Panc1 (cell line): ENCODE results near the gene CNTLN. TPM values are rescaled to one million over a fixed set of nuclear protein-coding genes. Genes with fewer than 3 reads are reported as not detected.

ENCODE experiments used
- ATAC-seq: fragments of 200-7000 bp; cut with Tn5 transposase; 2 replicates; pipeline ENCODE4 v1.9.1; 2020; ENCODE audit warnings: mild to moderate bottlenecking, moderate library complexity
- BruUV-seq: library from RNA; stranded (reverse); fragments of 400-500 nt; replicated peaks from 2 replicates; lab custom pipeline; 2021; lab: Mats Ljungman, UMichigan
- CTCF ChIA-PET: fragments of 300-600 bp; sonication (Branson Sonifier 250); formaldehyde crosslinking; loops from one replicate; lab custom pipeline; 2022; ENCODE audit warnings: antibody characterized with exemption; lab: Charles Lee
- POLR2A ChIA-PET: fragments of 300-600 bp; sonication (Branson Sonifier 250); formaldehyde crosslinking; loops from one replicate; lab custom pipeline; 2022; ENCODE audit warnings: antibody characterized with exemption; lab: Charles Lee
- DNase-seq: peaks from one replicate; pipeline ENCODE4 v3.0.0-alpha.2; 2010; ENCODE audit warnings: low read depth, low spot score
- H3K27ac ChIP-seq: 2 replicates; pipeline ENCODE4 v1.5.1; 2011; ENCODE audit warnings: mild to moderate bottlenecking, low read length, inconsistent platforms
- H3K27me3 ChIP-seq: fragments of 200-500 bp; sonication (Bioruptor generic); 2 replicates; pipeline ENCODE4 v1.6.0; 2014; ENCODE audit warnings: low read length, inconsistent platforms; ENCODE audit not compliant: control insufficient read depth, insufficient read depth
- H3K36me3 ChIP-seq: fragments of 200-500 bp; sonication (Bioruptor generic); 2 replicates; pipeline ENCODE4 v1.5.1; 2014; ENCODE audit warnings: inconsistent platforms, mild to moderate bottlenecking, low read length, moderate library complexity; ENCODE audit not compliant: control insufficient read depth, insufficient read depth
- H3K4me1 ChIP-seq: 2 replicates; pipeline ENCODE4 v1.5.1; 2011; ENCODE audit warnings: inconsistent platforms, mild to moderate bottlenecking, low read length, moderate library complexity; ENCODE audit not compliant: control insufficient read depth, insufficient read depth
- H3K4me3 ChIP-seq, 2 experiments: 2 replicates each; pipeline ENCODE4 v1.5.1; 2011 to 2012; ENCODE audit warnings: low read depth in 2 of 2, low read length in 2 of 2, mild to moderate bottlenecking in 2 of 2, inconsistent platforms in 1 of 2, moderate library complexity in 1 of 2
- H3K9me3 ChIP-seq: fragments of 200-500 bp; sonication (Bioruptor generic); 2 replicates; pipeline ENCODE4 v1.5.1; 2014; ENCODE audit warnings: low read depth, mild to moderate bottlenecking, inconsistent platforms, low read length, moderate library complexity; ENCODE audit not compliant: control insufficient read depth, insufficient read depth
- CTCF ChIP-seq: fragments of 450-650 bp; IDR thresholded peaks from 2 replicates; pipeline ENCODE4 v1.5.1; 2017; ENCODE audit warnings: mild to moderate bottlenecking
- POLR2AphosphoS5 ChIP-seq: IDR thresholded peaks from 2 replicates; pipeline ENCODE4 v1.6.1; 2012; ENCODE audit warnings: mild to moderate bottlenecking, low read depth, low read length, moderate library complexity
- SIN3A ChIP-seq: IDR thresholded peaks from 2 replicates; pipeline ENCODE4 v1.6.1; 2012; ENCODE audit warnings: low read depth, mild to moderate bottlenecking, low read length, moderate library complexity, borderline replicate concordance; ENCODE audit not compliant: insufficient read depth
- TCF7L2 ChIP-seq: IDR thresholded peaks from 2 replicates; pipeline ENCODE4 v1.6.1; 2011; ENCODE audit warnings: mild to moderate bottlenecking, low read depth, low read length, inconsistent platforms
- in situ Hi-C: cut with HindIII; loops from 2 replicates; pipeline ENCODE4 v1.10.0; 2016; ENCODE audit warnings: low sequenced_read_pairs, low pct_unique_long_range_greater_than_20kb
- intact Hi-C: fragments of 100-400 bp; cut with micrococcal nuclease; formaldehyde crosslinking; loops from one replicate; pipeline ENCODE4 v1.10.0; 2022; ENCODE audit not compliant: unreplicated experiment
- total RNA-seq: library from RNA; stranded (reverse); gene quantifications from one replicate; pipeline ENCODE4 v1.2.1, GENCODE V29; 2021; ENCODE audit not compliant: unreplicated experiment
- TF ChIP-seq, protein P1 (sequence below), 2 experiments: IDR thresholded peaks; 2 replicates each; pipeline ENCODE4 v1.6.1; 2011 to 2012; ENCODE audit warnings: low read depth in 2 of 2, control low read depth in 1 of 2, low read length in 1 of 2, mild to moderate bottlenecking in 1 of 2, moderate library complexity in 1 of 2; ENCODE audit not compliant: insufficient read depth in 1 of 2

CNTLN gene
- total RNA-seq, 1 experiment from 2014 or later, result not detected

GRCh38 chr9:17319864-17320263 is 185.0 kb downstream of the CNTLN start:
- Histone ChIP-seq H3K4me1 (no peaks in the 10 kb centered on the region), H3K36me3 (no peaks in the 10 kb centered on the region; the same call in 1 of the 2 replicates), H3K9me3 (no peaks in the 10 kb centered on the region), H3K27me3 (no peaks in the 10 kb centered on the region), H3K27ac (no peak overlapping the region), H3K4me3 (no peak overlapping the region)
- in situ Hi-C loops (no loop called here), intact Hi-C loops (no loop called here)
- ATAC-seq (no peak), DNase-seq (no peak)
- CTCF ChIA-PET, result no interaction called here
- BruUV-seq, result no TSS peak
- TF ChIP-seq CTCF, result no peak
- TF ChIP-seq, protein P1, sequence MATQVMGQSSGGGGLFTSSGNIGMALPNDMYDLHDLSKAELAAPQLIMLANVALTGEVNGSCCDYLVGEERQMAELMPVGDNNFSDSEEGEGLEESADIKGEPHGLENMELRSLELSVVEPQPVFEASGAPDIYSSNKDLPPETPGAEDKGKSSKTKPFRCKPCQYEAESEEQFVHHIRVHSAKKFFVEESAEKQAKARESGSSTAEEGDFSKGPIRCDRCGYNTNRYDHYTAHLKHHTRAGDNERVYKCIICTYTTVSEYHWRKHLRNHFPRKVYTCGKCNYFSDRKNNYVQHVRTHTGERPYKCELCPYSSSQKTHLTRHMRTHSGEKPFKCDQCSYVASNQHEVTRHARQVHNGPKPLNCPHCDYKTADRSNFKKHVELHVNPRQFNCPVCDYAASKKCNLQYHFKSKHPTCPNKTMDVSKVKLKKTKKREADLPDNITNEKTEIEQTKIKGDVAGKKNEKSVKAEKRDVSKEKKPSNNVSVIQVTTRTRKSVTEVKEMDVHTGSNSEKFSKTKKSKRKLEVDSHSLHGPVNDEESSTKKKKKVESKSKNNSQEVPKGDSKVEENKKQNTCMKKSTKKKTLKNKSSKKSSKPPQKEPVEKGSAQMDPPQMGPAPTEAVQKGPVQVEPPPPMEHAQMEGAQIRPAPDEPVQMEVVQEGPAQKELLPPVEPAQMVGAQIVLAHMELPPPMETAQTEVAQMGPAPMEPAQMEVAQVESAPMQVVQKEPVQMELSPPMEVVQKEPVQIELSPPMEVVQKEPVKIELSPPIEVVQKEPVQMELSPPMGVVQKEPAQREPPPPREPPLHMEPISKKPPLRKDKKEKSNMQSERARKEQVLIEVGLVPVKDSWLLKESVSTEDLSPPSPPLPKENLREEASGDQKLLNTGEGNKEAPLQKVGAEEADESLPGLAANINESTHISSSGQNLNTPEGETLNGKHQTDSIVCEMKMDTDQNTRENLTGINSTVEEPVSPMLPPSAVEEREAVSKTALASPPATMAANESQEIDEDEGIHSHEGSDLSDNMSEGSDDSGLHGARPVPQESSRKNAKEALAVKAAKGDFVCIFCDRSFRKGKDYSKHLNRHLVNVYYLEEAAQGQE (IDR thresholded peaks at IDR 0.05; ENCODE audit: insufficient read depth in 1 of 2, low read depth in 2 of 2, low read length in 1 of 2), result no peak
- TF ChIP-seq SIN3A, result no peak
- TF ChIP-seq TCF7L2, result no peak
- no peak for TF ChIP-seq POLR2AphosphoS5
- POLR2A ChIA-PET, result no interaction called here

DNA sequence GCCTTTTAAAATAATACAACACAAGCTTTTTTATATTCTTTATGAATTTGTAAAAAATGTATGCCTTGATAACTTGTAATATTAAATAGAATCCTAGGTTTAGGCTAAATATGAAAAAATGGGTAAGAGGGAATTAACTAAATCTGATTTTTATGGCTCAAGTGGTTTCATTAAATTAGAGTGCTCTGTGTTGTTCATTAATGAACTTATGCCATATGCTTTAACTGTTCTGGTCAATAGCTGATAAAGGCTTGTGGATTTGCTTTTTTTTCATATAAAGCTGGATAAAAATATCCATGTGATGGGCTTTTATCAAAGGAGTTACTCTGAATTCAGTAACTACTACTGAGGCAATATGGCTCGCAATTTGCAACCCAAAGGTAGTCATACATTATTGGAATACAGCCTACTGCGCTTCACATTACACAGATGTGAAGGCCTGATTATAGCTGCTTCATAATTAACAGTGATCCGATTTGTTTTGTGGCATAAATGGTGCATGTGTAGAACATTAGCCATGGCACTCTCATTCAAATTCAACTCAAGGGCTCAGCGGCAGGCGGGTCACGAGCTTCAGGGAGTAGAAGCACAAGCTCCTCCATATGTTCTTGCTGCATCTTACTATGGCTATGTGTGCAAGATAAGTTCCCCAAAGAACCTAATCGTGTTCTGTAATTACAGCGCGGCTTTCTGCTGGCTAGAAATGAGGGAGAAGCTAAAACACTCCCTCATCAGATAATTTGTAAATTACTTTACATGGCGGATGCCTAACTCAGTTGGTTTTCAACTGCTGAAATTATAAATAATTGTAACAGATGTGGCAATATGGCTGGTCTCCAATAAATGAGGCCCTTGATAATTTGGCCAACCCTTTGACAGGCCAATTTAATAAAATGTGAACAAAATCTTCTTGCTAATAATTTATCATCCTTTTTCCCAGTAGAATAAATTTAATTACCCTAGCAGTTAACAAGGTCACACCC is 188.3 kb downstream of the CNTLN start:
- POLR2A ChIA-PET, result no interaction called here
- TF ChIP-seq POLR2AphosphoS5, result no peak
- intact Hi-C loops (no loop called here), in situ Hi-C loops (no loop called here)
- CTCF ChIA-PET, result no interaction called here
- ATAC-seq, result no peak
- DNase-seq, result no peak
- BruUV-seq, result no TSS peak
- Histone ChIP-seq H3K27ac (no peak overlapping the region), H3K9me3 (no peaks in the 10 kb centered on the region), H3K4me3 (no peak overlapping the region), H3K36me3 (no peaks in the 10 kb centered on the region), H3K4me1 (no peaks in the 10 kb centered on the region), H3K27me3 (no peaks in the 10 kb centered on the region)

DNA sequence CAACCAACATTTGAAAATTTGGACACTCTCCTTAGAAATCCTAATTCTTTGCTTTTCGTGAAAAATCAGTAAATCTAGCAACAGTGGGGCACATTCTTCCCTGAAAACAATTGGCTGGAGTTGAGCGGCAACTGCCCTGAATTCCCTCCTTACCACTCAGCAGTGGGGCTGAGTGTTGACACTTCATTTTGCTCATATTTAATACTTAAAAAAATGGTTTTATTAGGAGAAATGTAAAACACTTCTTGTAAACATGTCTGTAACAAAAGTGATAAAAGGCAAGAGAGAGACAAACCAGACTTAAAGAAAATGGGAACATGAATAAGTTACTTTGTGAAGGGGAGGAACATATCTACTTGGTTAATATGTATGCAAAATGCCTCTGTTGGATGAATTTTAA is 193.5 kb downstream of the CNTLN start:
- POLR2A ChIA-PET, result no interaction called here
- Histone ChIP-seq H3K36me3 (no peaks in the 10 kb centered on the region), H3K4me3 (no peak overlapping the region), H3K4me1 (no peaks in the 10 kb centered on the region), H3K27ac (no peak overlapping the region), H3K9me3 (no peaks in the 10 kb centered on the region), H3K27me3 (no peaks in the 10 kb centered on the region)
- intact Hi-C loops (no loop called here), in situ Hi-C loops (no loop called here)
- no TSS peak for BruUV-seq
- DNase-seq, result no peak
- no peak for ATAC-seq
- TF ChIP-seq, protein P1 (IDR thresholded peaks at IDR 0.05; ENCODE audit: insufficient read depth in 1 of 2, low read depth in 2 of 2, low read length in 1 of 2), result no peak
- TF ChIP-seq TCF7L2 (no peak), SIN3A (no peak), POLR2AphosphoS5 (no peak), CTCF (no peak)
- CTCF ChIA-PET, result no interaction called here
